Suprapubic skin (tissue), 3 donors: ENCODE measurements around the gene SELP.

Source experiments
- CTCF ChIP-seq, 2 donors: fragments of 200-600 bp in 1 of 2; fragments of 450-650 bp in 1 of 2; sonication (generic) in 1 of 2; IDR thresholded peaks; one replicate each; pipeline ENCODE4 v1.5.1; 2016 to 2019; ENCODE audit warnings: antibody characterized with exemption in 2 of 2, mild to moderate bottlenecking in 1 of 2, moderate library complexity in 1 of 2
- EP300 ChIP-seq: sonication (generic); formaldehyde crosslinking; IDR thresholded peaks from one replicate; pipeline ENCODE4 v1.6.1; 2017; ENCODE audit warnings: antibody characterized with exemption
- POLR2A ChIP-seq, 2 donors: fragments of 450-650 bp; IDR thresholded peaks; one replicate each; pipeline ENCODE4 v1.6.1; 2017; ENCODE audit warnings: antibody characterized with exemption in 2 of 2, mild to moderate bottlenecking in 2 of 2, moderate library complexity in 2 of 2

DNA sequence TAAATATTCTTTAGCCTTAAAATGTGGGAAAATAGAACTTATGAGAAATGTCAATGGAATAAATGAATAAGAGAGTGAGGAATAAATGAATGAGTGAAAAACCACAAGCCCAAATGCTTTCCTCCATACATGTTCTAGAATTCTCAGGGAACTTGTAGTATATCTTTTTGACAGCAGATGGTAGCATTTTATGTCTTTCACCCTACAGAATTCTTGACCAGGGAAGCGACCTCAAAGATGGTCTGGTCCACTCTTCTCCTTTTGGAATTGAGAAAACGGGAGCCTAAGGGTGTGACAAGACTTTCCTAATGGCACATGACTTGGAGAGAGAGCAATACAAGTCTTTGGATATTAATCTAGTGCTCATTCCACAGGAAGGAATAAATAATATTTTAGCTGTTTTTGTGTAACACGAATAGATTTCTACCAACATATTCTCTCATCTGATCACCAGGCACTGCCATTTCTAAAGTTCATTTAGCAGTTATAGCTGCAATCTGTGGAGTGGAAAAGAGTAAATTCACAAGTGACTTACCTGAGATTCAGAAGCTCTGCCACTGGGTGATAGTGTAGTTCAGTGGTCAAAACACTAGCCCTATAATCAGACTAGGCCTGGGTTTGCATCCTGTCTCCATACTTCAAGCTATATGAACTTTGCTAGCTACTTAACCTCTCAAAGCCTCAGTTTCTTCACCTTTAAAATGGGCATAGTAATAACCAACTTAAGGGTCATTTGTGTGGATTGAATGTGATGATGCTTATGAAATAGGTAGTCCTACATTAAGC is 28.6 kb downstream of the SELP start:
- TF ChIP-seq CTCF (IDR thresholded peaks at IDR 0.05) (peak in 1 of 2 donors; percentile 10), POLR2A (IDR thresholded peaks at IDR 0.05) (no peak), EP300 (no peak)
